Sigmoid colon (tissue), 4 donors: Measurements from ENCODE around the gene GNPAT.

ENCODE experiments used
- POLR2A ChIP-seq, 2 donors: fragments of 450-650 bp; IDR thresholded peaks; one replicate each; pipeline ENCODE4 v1.6.1; 2016; ENCODE audit warnings: antibody characterized with exemption in 2 of 2, mild to moderate bottlenecking in 2 of 2, moderate library complexity in 2 of 2
- POLR2AphosphoS5 ChIP-seq, 4 donors: sonication (generic); formaldehyde crosslinking; IDR thresholded peaks; one replicate each; pipeline ENCODE4 v1.6.1; 2017; ENCODE audit warnings: antibody characterized with exemption in 4 of 4
- TF ChIP-seq, protein P1 (sequence below), 4 experiments: fragments of 450-650 bp in 3 of 4; fragments of 200-600 bp in 1 of 4; IDR thresholded peaks; one replicate each; pipeline ENCODE4 v1.5.1; 2016 to 2019; ENCODE audit warnings: antibody characterized with exemption in 4 of 4, mild to moderate bottlenecking in 3 of 4, moderate library complexity in 2 of 4

DNA sequence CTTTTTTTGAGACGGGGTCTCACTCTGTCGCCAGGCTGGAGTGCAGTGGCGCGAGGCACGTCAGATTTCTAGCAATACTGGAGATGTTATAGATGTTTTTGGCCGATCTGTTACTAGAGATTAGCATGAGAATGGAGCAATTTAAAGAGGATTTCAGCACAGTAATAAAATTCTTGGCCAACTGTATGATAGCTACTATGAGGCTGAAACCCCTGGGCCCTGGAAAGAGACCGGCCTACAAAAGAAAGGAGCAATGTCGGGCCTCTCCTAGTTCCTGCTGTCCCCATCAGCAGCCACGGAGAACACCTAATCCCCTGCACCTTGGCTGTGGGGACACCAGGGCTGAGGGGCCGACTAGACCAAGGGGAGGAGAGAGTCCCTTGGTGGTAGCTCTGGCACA lies 9.5 kb upstream of the GNPAT start:
- TF ChIP-seq, protein P1, sequence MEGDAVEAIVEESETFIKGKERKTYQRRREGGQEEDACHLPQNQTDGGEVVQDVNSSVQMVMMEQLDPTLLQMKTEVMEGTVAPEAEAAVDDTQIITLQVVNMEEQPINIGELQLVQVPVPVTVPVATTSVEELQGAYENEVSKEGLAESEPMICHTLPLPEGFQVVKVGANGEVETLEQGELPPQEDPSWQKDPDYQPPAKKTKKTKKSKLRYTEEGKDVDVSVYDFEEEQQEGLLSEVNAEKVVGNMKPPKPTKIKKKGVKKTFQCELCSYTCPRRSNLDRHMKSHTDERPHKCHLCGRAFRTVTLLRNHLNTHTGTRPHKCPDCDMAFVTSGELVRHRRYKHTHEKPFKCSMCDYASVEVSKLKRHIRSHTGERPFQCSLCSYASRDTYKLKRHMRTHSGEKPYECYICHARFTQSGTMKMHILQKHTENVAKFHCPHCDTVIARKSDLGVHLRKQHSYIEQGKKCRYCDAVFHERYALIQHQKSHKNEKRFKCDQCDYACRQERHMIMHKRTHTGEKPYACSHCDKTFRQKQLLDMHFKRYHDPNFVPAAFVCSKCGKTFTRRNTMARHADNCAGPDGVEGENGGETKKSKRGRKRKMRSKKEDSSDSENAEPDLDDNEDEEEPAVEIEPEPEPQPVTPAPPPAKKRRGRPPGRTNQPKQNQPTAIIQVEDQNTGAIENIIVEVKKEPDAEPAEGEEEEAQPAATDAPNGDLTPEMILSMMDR (IDR thresholded peaks at IDR 0.05) = no peak
- TF ChIP-seq POLR2A (IDR thresholded peaks at IDR 0.05) (no peak), POLR2AphosphoS5 (IDR thresholded peaks at IDR 0.05) (no peak)
